Measurements from ENCODE around the gene RND3. TPM values are rescaled to one million over a fixed set of nuclear protein-coding genes. Genes with fewer than 3 reads are reported as not detected.

RND3 gene
- total and polyA plus RNA-seq, 2 of the 13 experiments (the other 11 are each of a cell fraction or from before 2014, with no cell fraction given): 0.13 to 0.42 TPM

DNA sequence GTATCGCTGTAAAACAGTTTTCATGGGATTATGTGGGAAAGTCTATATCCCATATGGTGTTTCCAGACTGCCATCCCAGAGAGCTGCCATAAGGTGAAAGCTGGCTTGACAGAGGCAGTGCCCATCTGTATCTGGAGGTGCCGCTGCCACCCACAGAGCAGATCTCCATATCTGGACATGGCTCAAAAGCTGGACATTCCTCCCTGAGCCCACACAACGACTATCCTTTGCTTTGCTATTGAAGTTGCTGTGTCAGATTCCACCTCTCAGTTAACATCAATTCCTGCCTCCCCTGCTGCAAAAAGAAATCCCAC lies 55.2 kb downstream of the RND3 start:
- WGBS (ENCODE audit: low lambda C conversion rate): 33% methylated on average over 2 of the region's 3 CpGs
- Histone ChIP-seq H3K9ac (ENCODE audit: insufficient read depth, low read depth, low read length) (no peak overlapping the region), H4K20me1 (ENCODE audit: insufficient read depth, low read length) (no peaks in the 10 kb centered on the region), H3K4me1 (ENCODE audit: insufficient read depth, low read length) (no peaks in the 10 kb centered on the region), H3K9me3 (ENCODE audit: low read length) (peaks cover 30% of the 10 kb centered on the region), H2AFZ (ENCODE audit: low read length) (no peak overlapping the region), H3K79me2 (ENCODE audit: insufficient read depth, low read length) (no peaks in the 10 kb centered on the region), H3K36me3 (replicated peaks in 1 of 2; ENCODE audit: control insufficient read depth in 1 of 2, insufficient read depth in 2 of 2, low read length in 2 of 2) (no peaks in the 10 kb centered on the region), H3K4me2 (ENCODE audit: low read depth, low read length) (no peak overlapping the region), H3K4me3 (replicated peaks in 1 of 3; ENCODE audit: insufficient read depth in 1 of 3, low read depth in 2 of 3, low read length in 3 of 3) (no peak overlapping the region), H3K27ac (ENCODE audit: extremely low read length, insufficient read depth, low read length) (no peak overlapping the region), H3K27me3 (ENCODE audit: control insufficient read depth in 1 of 2, insufficient read depth in 2 of 2, low read length in 2 of 2) (no peaks in the 10 kb centered on the region)
- DNase-seq (ENCODE audit: low spot score) (no peak), FAIRE-seq (no peak), ATAC-seq (no peak)
- POLR2A ChIA-PET: no interaction called here
- intact Hi-C loops (cut with micrococcal nuclease; ENCODE audit: unreplicated experiment): no loop called here
- in situ Hi-C loops (cut with HindIII; ENCODE audit: extremely low pct_ligation_motif_present, low pct_unique_long_range_greater_than_20kb): no loop called here
- no TSS peak for BruUV-seq (replicated peaks)
- TF ChIP-seq NAIF1 (CRISPR knock-in tag; IDR thresholded peaks at IDR 0.05; ENCODE audit: borderline replicate concordance) (no peak), NR0B2 (CRISPR knock-in tag; IDR thresholded peaks at IDR 0.05) (no peak), ZKSCAN1 (IDR thresholded peaks at IDR 0.05; ENCODE audit: low read length) (no peak), U2AF1 (optimal IDR thresholded peaks at IDR 0.05; ENCODE audit: low read depth, low read length) (no peak), NFIC (IDR thresholded peaks at IDR 0.05; ENCODE audit: low read length) (no peak), THAP7 (CRISPR knock-in tag; IDR thresholded peaks at IDR 0.05) (no peak), KLF9 (CRISPR knock-in tag; IDR thresholded peaks at IDR 0.05; ENCODE audit: low read depth) (no peak), ELF3 (CRISPR knock-in tag; IDR thresholded peaks at IDR 0.05) (no peak), SOX5 (CRISPR knock-in tag; IDR thresholded peaks at IDR 0.05; ENCODE audit: borderline replicate concordance) (no peak), ZNF629 (CRISPR knock-in tag; conservative IDR thresholded peaks at IDR 0.05) (no peak)
- TF ChIP-seq, protein P1, sequence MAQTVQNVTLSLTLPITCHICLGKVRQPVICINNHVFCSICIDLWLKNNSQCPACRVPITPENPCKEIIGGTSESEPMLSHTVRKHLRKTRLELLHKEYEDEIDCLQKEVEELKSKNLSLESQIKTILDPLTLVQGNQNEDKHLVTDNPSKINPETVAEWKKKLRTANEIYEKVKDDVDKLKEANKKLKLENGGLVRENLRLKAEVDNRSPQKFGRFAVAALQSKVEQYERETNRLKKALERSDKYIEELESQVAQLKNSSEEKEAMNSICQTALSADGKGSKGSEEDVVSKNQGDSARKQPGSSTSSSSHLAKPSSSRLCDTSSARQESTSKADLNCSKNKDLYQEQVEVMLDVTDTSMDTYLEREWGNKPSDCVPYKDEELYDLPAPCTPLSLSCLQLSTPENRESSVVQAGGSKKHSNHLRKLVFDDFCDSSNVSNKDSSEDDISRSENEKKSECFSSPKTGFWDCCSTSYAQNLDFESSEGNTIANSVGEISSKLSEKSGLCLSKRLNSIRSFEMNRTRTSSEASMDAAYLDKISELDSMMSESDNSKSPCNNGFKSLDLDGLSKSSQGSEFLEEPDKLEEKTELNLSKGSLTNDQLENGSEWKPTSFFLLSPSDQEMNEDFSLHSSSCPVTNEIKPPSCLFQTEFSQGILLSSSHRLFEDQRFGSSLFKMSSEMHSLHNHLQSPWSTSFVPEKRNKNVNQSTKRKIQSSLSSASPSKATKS (CRISPR knock-in tag; IDR thresholded peaks at IDR 0.05): no peak
- TF ChIP-seq, protein P2, sequence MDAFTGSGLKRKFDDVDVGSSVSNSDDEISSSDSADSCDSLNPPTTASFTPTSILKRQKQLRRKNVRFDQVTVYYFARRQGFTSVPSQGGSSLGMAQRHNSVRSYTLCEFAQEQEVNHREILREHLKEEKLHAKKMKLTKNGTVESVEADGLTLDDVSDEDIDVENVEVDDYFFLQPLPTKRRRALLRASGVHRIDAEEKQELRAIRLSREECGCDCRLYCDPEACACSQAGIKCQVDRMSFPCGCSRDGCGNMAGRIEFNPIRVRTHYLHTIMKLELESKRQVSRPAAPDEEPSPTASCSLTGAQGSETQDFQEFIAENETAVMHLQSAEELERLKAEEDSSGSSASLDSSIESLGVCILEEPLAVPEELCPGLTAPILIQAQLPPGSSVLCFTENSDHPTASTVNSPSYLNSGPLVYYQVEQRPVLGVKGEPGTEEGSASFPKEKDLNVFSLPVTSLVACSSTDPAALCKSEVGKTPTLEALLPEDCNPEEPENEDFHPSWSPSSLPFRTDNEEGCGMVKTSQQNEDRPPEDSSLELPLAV (CRISPR knock-in tag; conservative IDR thresholded peaks at IDR 0.05; ENCODE audit: low read depth): no peak
- TF ChIP-seq, protein P3, sequence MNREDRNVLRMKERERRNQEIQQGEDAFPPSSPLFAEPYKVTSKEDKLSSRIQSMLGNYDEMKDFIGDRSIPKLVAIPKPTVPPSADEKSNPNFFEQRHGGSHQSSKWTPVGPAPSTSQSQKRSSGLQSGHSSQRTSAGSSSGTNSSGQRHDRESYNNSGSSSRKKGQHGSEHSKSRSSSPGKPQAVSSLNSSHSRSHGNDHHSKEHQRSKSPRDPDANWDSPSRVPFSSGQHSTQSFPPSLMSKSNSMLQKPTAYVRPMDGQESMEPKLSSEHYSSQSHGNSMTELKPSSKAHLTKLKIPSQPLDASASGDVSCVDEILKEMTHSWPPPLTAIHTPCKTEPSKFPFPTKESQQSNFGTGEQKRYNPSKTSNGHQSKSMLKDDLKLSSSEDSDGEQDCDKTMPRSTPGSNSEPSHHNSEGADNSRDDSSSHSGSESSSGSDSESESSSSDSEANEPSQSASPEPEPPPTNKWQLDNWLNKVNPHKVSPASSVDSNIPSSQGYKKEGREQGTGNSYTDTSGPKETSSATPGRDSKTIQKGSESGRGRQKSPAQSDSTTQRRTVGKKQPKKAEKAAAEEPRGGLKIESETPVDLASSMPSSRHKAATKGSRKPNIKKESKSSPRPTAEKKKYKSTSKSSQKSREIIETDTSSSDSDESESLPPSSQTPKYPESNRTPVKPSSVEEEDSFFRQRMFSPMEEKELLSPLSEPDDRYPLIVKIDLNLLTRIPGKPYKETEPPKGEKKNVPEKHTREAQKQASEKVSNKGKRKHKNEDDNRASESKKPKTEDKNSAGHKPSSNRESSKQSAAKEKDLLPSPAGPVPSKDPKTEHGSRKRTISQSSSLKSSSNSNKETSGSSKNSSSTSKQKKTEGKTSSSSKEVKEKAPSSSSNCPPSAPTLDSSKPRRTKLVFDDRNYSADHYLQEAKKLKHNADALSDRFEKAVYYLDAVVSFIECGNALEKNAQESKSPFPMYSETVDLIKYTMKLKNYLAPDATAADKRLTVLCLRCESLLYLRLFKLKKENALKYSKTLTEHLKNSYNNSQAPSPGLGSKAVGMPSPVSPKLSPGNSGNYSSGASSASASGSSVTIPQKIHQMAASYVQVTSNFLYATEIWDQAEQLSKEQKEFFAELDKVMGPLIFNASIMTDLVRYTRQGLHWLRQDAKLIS (CRISPR knock-in tag; IDR thresholded peaks at IDR 0.05): no peak
- CTCF ChIA-PET (ENCODE audit: low intra/inter-chr PET ratio, low total read pairs): no interaction called here

All from HepG2 (cell line).